DND-41 (cell line): ENCODE measurements around the gene N4BP2L1.

Source experiments
- ATAC-seq: fragments of 200-7000 bp; cut with Tn5 transposase; 3 replicates; pipeline ENCODE4 v1.9.1; 2021; ENCODE audit warnings: low read depth; ENCODE audit not compliant: insufficient read depth
- DNase-seq: peaks from one replicate; pipeline ENCODE4 v3.0.0-alpha.2; 2020
- H2AFZ ChIP-seq: 2 replicates; pipeline ENCODE4 v1.6.0; 2012; ENCODE audit warnings: low read depth, low read length
- H3K27ac ChIP-seq: 2 replicates; pipeline ENCODE4 v1.5.1; 2012; ENCODE audit warnings: low read length, inconsistent platforms
- H3K27me3 ChIP-seq: fragments of 200-600 bp; sonication (generic); 2 replicates; pipeline ENCODE4 v1.6.0; 2012; ENCODE audit warnings: low read length, mild to moderate bottlenecking, inconsistent platforms; ENCODE audit not compliant: insufficient read depth, poor library complexity
- H3K36me3 ChIP-seq: 2 replicates; pipeline ENCODE4 v1.5.1; 2012; ENCODE audit warnings: low read length, inconsistent platforms; ENCODE audit not compliant: insufficient read depth
- H3K4me1 ChIP-seq: 2 replicates; pipeline ENCODE4 v1.5.1; 2012; ENCODE audit warnings: mild to moderate bottlenecking, low read length; ENCODE audit not compliant: insufficient read depth
- H3K4me2 ChIP-seq: 2 replicates; pipeline ENCODE4 v1.6.0; 2012; ENCODE audit warnings: mild to moderate bottlenecking, moderate library complexity, low read length, inconsistent platforms; ENCODE audit not compliant: insufficient read depth
- H3K4me3 ChIP-seq, 2 experiments: fragments of 200-600 bp in 1 of 2; shearing (Covaris generic) in 1 of 2; 2 replicates each; pipeline ENCODE4 v1.5.1; 2012 to 2016; ENCODE audit warnings: inconsistent platforms in 2 of 2, low read length in 2 of 2, mild to moderate bottlenecking in 2 of 2, low read depth in 1 of 2, moderate library complexity in 1 of 2
- H3K79me2 ChIP-seq: 2 replicates; pipeline ENCODE4 v1.6.0; 2012; ENCODE audit warnings: low read length, inconsistent platforms; ENCODE audit not compliant: insufficient read depth
- H3K9ac ChIP-seq: 2 replicates; pipeline ENCODE4 v1.6.0; 2012; ENCODE audit warnings: low read depth, mild to moderate bottlenecking, inconsistent platforms, low read length, moderate library complexity
- H3K9me3 ChIP-seq: 2 replicates; pipeline ENCODE4 v1.5.1; 2012; ENCODE audit warnings: low read length, moderate library complexity, mild to moderate bottlenecking, inconsistent platforms; ENCODE audit not compliant: insufficient read depth, severe bottlenecking
- H4K20me1 ChIP-seq: 2 replicates; pipeline ENCODE4 v1.6.0; 2012; ENCODE audit warnings: low read length; ENCODE audit not compliant: insufficient read depth
- CTCF ChIP-seq: IDR thresholded peaks from 2 replicates; pipeline ENCODE4 v1.5.1; 2012; ENCODE audit warnings: borderline replicate concordance, low read length, moderate library complexity, mild to moderate bottlenecking; ENCODE audit not compliant: poor library complexity, severe bottlenecking; ENCODE audit errors: extremely low read depth
- EZH2 ChIP-seq: IDR thresholded peaks from 3 replicates; pipeline ENCODE4 v1.6.1; 2012; ENCODE audit warnings: borderline replicate concordance, low read depth, mild to moderate bottlenecking, moderate library complexity, low read length, inconsistent platforms; ENCODE audit not compliant: severe bottlenecking

The N4BP2L1 gene

GRCh38 chr13:32378012-32378411 is 49.9 kb downstream of the N4BP2L1 start:
- ATAC-seq = no peak
- Histone ChIP-seq H3K9ac (no peak overlapping the region), H4K20me1 (no peaks in the 10 kb centered on the region), H3K79me2 (no peaks in the 10 kb centered on the region), H2AFZ (no peak overlapping the region), H3K27me3 (no peaks in the 10 kb centered on the region), H3K4me2 (no peak overlapping the region), H3K27ac (no peak overlapping the region), H3K9me3 (no peaks in the 10 kb centered on the region), H3K4me1 (no peaks in the 10 kb centered on the region), H3K36me3 (peaks cover 90% of the 10 kb centered on the region), H3K4me3 (no peak overlapping the region)
- DNase-seq = no peak
- TF ChIP-seq EZH2 (no peak), CTCF (no peak)

GRCh38 chr13:32376642-32377415 is 51.1 kb downstream of the N4BP2L1 start:
- Histone ChIP-seq H3K9ac (no peak overlapping the region), H4K20me1 (no peaks in the 10 kb centered on the region), H3K4me1 (no peaks in the 10 kb centered on the region), H3K79me2 (no peaks in the 10 kb centered on the region), H3K4me2 (no peak overlapping the region), H3K36me3 (peaks cover 90% of the 10 kb centered on the region), H3K27ac (no peak overlapping the region), H3K9me3 (no peaks in the 10 kb centered on the region), H3K4me3 (no peak overlapping the region), H3K27me3 (no peaks in the 10 kb centered on the region), H2AFZ (no peak overlapping the region)
- DNase-seq (no peak), ATAC-seq (no peak)
- TF ChIP-seq CTCF (no peak), EZH2 (no peak)

GRCh38 chr13:32370805-32371204 is 57.1 kb downstream of the N4BP2L1 start:
- H3K27me3 ChIP-seq = no peaks in the 10 kb centered on the region
- H3K4me2 ChIP-seq = no peak overlapping the region
- DNase-seq = no peak
- no peak overlapping the region for H2AFZ ChIP-seq
- H3K4me1 ChIP-seq = no peaks in the 10 kb centered on the region
- H3K4me3 ChIP-seq = no peak overlapping the region
- no peak for TF ChIP-seq EZH2
- no peak for TF ChIP-seq CTCF
- no peaks in the 10 kb centered on the region for H4K20me1 ChIP-seq
- peaks cover 77% of the 10 kb centered on the region for H3K36me3 ChIP-seq
- no peak overlapping the region for H3K27ac ChIP-seq
- no peak overlapping the region for H3K9ac ChIP-seq
- no peaks in the 10 kb centered on the region for H3K79me2 ChIP-seq
- ATAC-seq = no peak
- H3K9me3 ChIP-seq = no peaks in the 10 kb centered on the region
